Pancreas (tissue), 10 donors: ENCODE results near the gene EHF. TPM values are rescaled to one million over a fixed set of nuclear protein-coding genes. Genes with fewer than 3 reads are reported as not detected.

Source experiments
- ATAC-seq, 4 donors: fragments of 200-7000 bp; cut with Tn5 transposase; one replicate each; pipeline versions ENCODE4 v1.8.0 to v1.9.1; 2020; ENCODE audit warnings: mild to moderate bottlenecking in 4 of 4, moderate library complexity in 4 of 4
- DNase-seq, 6 donors: peaks; one replicate each; pipeline ENCODE4 v3.0.0-alpha.2; 2020
- FAIRE-seq: peaks from 2 replicates; lab custom pipeline; 2012; peaks lifted over from hg19 to GRCh38; lab: Jason Lieb, UNC
- H3K27ac ChIP-seq, 4 donors: fragments of 200-600 bp; sonication (generic); 1 replicate in 3 of 4; 2 replicates in 1 of 4; pipeline versions ENCODE4 v1.5.0 to v1.8.0; 2020
- H3K27me3 ChIP-seq, 4 donors: fragments of 200-600 bp; one replicate each; pipeline ENCODE4 v1.8.0; 2021
- H3K36me3 ChIP-seq, 3 donors: fragments of 200-600 bp; sonication (generic) in 1 of 3; one replicate each; pipeline versions ENCODE4 v1.5.0 to v1.8.0; 2020 to 2021
- H3K4me1 ChIP-seq, 3 donors: fragments of 200-600 bp; one replicate each; pipeline ENCODE4 v1.8.0; 2021
- H3K4me3 ChIP-seq, 4 donors: fragments of 200-600 bp; sonication (generic) in 2 of 4; one replicate each; pipeline versions ENCODE4 v1.5.0 to v1.8.0; 2020 to 2021
- H3K9me3 ChIP-seq, 4 donors: fragments of 200-600 bp; one replicate each; pipeline ENCODE4 v1.8.0; 2021
- WGBS, 2 donors: extraction: QIAGEN DNeasy Blood & Tissue Kit; methylation state at CpG; one replicate each; pipeline ENCODE4 v1.1.7; 2013; 5-methylcytosine and 5-hydroxymethylcytosine counted together
- intact Hi-C, 3 donors: fragments of 100-400 bp; cut with DNase I; formaldehyde crosslinking; loops; one replicate each; pipeline versions ENCODE4 v1.11.1 to v1.14.2; 2022
- polyA plus RNA-seq, 2 donors: library from polyadenylated mRNA; stranded (reverse); fragments of 200-250 nt; gene quantifications; one replicate each; pipeline ENCODE4 v1.2.3, GENCODE V29; 2013
- total RNA-seq, 6 donors: library from RNA; stranded (reverse); fragmentation: NEBNext Ultra II Directional in 4 of 6; extraction: Animal tissue kit (Norgen Biotek cat#: 25700) in 4 of 6; gene quantifications; one replicate each; pipeline versions ENCODE4 v1.2.1 to v1.2.4, GENCODE V29; 2021 to 2023
- TF ChIP-seq, protein P1 (sequence below), 4 donors: fragments of 200-600 bp; sonication (generic) in 3 of 4; IDR thresholded peaks; one replicate each; pipeline versions ENCODE4 v1.5.0 to v1.8.0; 2021; ENCODE audit warnings: antibody characterized with exemption in 4 of 4
- donor health status: healthy with polysubstance abuse.
- donor health status: DM: no; HTN: no; CAD: no; lungs with moderate emphysema.
- donor health status: DM: no; HTN: no; CAD: no.
- donor health status: control.
- donor health status: control.
- donor health status: Bipolar disorder and iron deficiency.
- donor health status: DM: yes; HTN: yes; CAD: no.
- donor health status: DM: no; HTN: no; CAD: no.
- donor health status: DM: no; HTN: no; CAD: no.
- donor health status: DM: yes; HTN: yes; CAD: no.

The EHF gene
- total and polyA plus RNA-seq, 8 donors = 7.7 to 58.2 (median 32.4) TPM

DNA sequence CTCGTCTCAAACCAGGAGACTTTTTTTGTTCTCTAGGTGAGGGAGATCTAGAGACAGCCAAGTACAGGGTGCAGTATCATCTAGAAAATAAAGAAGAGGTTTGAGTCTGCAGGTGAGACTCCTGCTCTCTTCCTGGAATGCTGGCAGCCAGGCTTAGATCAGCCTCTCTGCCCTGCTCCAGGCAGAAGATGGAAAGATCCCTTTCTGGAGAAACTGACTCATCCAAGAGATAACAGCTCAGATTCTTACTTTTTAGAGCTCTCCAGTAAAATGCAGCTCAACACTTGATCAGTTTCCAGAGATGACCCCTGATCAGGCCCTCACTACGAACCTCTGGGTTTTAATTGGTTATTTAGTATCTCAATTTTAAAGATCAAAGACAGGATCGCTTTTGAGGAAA is 44.6 kb upstream of the EHF start:
- Histone ChIP-seq H3K4me3 (no peak overlapping the region), H3K4me1 (no peaks in the 10 kb centered on the region), H3K36me3 (no peaks in the 10 kb centered on the region), H3K27ac (no peak overlapping the region), H3K9me3 (no peaks in the 10 kb centered on the region), H3K27me3 (no peaks in the 10 kb centered on the region)
- TF ChIP-seq, protein P1, sequence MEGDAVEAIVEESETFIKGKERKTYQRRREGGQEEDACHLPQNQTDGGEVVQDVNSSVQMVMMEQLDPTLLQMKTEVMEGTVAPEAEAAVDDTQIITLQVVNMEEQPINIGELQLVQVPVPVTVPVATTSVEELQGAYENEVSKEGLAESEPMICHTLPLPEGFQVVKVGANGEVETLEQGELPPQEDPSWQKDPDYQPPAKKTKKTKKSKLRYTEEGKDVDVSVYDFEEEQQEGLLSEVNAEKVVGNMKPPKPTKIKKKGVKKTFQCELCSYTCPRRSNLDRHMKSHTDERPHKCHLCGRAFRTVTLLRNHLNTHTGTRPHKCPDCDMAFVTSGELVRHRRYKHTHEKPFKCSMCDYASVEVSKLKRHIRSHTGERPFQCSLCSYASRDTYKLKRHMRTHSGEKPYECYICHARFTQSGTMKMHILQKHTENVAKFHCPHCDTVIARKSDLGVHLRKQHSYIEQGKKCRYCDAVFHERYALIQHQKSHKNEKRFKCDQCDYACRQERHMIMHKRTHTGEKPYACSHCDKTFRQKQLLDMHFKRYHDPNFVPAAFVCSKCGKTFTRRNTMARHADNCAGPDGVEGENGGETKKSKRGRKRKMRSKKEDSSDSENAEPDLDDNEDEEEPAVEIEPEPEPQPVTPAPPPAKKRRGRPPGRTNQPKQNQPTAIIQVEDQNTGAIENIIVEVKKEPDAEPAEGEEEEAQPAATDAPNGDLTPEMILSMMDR (IDR thresholded peaks at IDR 0.05) = no peak
- intact Hi-C loops = no loop called here
- 86 to 90% methylated on average over 3 of the region's 3 CpGs for WGBS, 2 donors
- FAIRE-seq (no peak), DNase-seq (no peak), ATAC-seq (no peak)

DNA sequence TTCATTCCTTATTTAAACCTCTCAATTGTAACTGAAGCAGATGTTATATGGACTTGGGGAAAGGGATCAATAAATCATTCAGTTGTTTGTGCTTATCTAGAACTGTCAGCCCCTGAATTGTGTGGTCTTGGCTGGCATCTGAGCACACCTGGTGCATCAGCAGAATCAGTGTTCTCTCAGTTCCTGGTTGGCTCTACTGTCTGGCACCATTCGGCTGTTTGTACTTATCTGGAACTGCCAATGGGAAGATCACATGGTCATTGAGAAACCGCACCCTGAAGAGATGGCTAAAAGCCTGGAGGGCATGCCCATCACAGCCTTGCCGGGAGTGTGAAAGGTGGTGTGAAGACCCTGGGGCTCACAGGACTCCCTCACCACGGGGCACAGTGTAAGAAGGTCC is 37.1 kb upstream of the EHF start:
- FAIRE-seq (no peak), DNase-seq (no peak), ATAC-seq (peak in 3 of 4 donors; percentile 30 to 84 (median 78))
- TF ChIP-seq, protein P1 (IDR thresholded peaks at IDR 0.05) = no peak
- no peak overlapping the region for H3K27ac ChIP-seq
- H3K27me3 ChIP-seq = no peaks in the 10 kb centered on the region
- WGBS, 2 donors = 36 to 50% methylated on average over 4 of the region's 4 CpGs
- peaks cover 6 to 18% (median 7%) of the 10 kb centered on the region in 3 donors for H3K4me1 ChIP-seq
- no peaks in the 10 kb centered on the region for H3K9me3 ChIP-seq
- H3K36me3 ChIP-seq = no peaks in the 10 kb centered on the region
- no peak overlapping the region for H3K4me3 ChIP-seq
- intact Hi-C loops = loop anchor here in 1 of 3 donors (10.0 kb wide), 1 partner anchor 311 kb away; no protein-coding TSS in a partner anchor

DNA sequence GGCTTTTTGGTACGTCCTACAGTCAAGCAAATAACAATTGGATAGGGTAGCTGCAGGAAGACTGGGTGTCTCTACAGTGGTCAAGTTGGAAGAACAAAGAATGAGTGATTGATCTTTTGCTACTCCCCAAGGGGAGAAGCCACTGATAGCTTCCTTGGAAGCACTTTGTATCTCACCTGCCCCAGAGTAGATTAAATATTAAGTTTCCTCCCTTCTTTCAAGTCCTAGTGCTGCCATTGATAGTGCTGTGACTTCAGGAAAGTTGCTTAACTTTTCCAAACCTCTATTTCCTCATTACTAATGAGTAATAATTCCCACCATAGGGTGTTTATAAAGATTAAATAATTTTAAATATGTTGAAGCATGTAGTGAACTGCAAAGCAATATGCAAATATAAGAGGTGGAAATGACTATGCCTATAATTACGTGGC is 35.6 kb upstream of the EHF start:
- ATAC-seq = peak in 2 of 4 donors; percentile 6 to 43

DNA sequence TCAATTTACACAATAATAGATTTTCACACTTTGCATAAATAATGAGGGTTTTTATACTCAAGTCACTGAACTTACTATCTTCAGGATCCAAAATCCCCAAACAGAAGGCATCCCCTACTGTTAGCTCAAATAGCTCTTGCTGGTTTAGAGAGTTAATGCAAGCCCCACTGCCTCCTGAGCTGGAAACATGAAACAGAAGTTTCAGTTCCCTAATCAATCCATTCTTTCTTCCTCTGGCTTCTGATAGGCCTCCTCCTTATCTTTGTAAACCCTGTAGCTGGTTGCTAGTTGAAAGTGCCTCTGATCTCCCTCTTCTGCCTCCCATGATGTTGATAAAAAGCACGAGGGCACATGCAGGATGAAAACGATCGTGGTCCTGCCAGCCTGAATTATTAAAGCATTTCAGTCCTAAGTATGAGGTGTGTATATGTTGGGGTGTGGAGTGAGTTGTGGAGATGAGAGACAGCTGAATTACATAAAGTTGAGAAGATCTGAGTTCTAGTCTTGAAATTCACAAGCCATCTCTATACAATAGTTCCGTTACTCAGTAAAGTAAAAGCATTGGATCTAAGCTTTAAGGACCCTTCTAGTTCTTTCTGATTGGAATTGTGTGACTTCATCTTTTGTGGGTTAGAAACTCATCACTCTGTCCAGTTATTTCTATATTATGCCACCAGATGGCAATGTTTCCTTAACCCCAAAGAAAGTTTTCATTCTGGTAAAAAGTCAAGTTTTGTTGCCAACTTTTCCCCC is 35.0 kb upstream of the EHF start:
- intact Hi-C loops = loop anchor here in 2 of 3 donors (5.0 to 10.0 kb wide), 3 partner anchors 66 to 311 kb away; no protein-coding TSS in a partner anchor
- H3K27me3 ChIP-seq = no peaks in the 10 kb centered on the region
- peaks cover 6 to 18% (median 7%) of the 10 kb centered on the region in 3 donors for H3K4me1 ChIP-seq
- WGBS, 2 donors = 2% methylated on average over 4 of the region's 4 CpGs
- H3K9me3 ChIP-seq = no peaks in the 10 kb centered on the region
- DNase-seq = no peak
- peak overlapping the region in 2 of 4 donors; percentile 48 to 52 for H3K27ac ChIP-seq
- ATAC-seq = peak; percentile 62 to 83 (median 75)
- no peak overlapping the region for H3K4me3 ChIP-seq
- peak; percentile 54 for FAIRE-seq
- TF ChIP-seq, protein P1 (IDR thresholded peaks at IDR 0.05) = peak; percentile 29 to 62 (median 52)
- no peaks in the 10 kb centered on the region for H3K36me3 ChIP-seq

More for the DNA sequence above, 35.6 kb upstream of the EHF start:
- no peaks in the 10 kb centered on the region for H3K36me3 ChIP-seq
- intact Hi-C loops = loop anchor here in 2 of 3 donors (5.0 to 10.0 kb wide), 3 partner anchors 67 to 312 kb away; no protein-coding TSS in a partner anchor
- peaks cover 6 to 18% (median 7%) of the 10 kb centered on the region in 3 donors for H3K4me1 ChIP-seq
- H3K27ac ChIP-seq = peak overlapping the region in 2 of 4 donors; percentile 48 to 52
- H3K4me3 ChIP-seq = no peak overlapping the region
- TF ChIP-seq, protein P1 (IDR thresholded peaks at IDR 0.05) = no peak
- 68 to 80% methylated on average over 2 of the region's 2 CpGs for whole genome bisulfite sequencing, 2 donors
- no peaks in the 10 kb centered on the region for H3K27me3 ChIP-seq
- no peak for FAIRE-seq
- H3K9me3 ChIP-seq = no peaks in the 10 kb centered on the region
- no peak for DNase-seq
